ENCODE data around the gene CATSPER1. TPM values are rescaled to one million over a fixed set of nuclear protein-coding genes. Genes with fewer than 3 reads are reported as not detected.

Gene CATSPER1
- total and polyA plus RNA-seq, 2 of the 13 experiments (the other 11 are each of a cell fraction or from before 2014, with no cell fraction given) = 0.17 TPM; not detected in 1

GRCh38 chr11:66001942-66002647 lies 24.2 kb downstream of the CATSPER1 start, which contains the start of the genes BANF1 and EIF1AD (continued):
- TF ChIP-seq AKNA (CRISPR knock-in tag; IDR thresholded peaks at IDR 0.05; ENCODE audit: borderline replicate concordance) = no peak
- no peak for TF ChIP-seq ZNF160 (CRISPR knock-in tag; IDR thresholded peaks at IDR 0.05)
- TF ChIP-seq ZNF407 (CRISPR knock-in tag; IDR thresholded peaks at IDR 0.05; ENCODE audit: not compliant biosample characterization) = peak; percentile 88
- TF ChIP-seq SUZ12 (IDR thresholded peaks at IDR 0.05; ENCODE audit: low read depth, low read length) = no peak
- TF ChIP-seq DDIT3 (CRISPR knock-in tag; IDR thresholded peaks at IDR 0.05) = no peak
- TF ChIP-seq ZNF12 (CRISPR knock-in tag; IDR thresholded peaks at IDR 0.05) = peak; percentile 84
- no peak for TF ChIP-seq ZNF512 (CRISPR knock-in tag; IDR thresholded peaks at IDR 0.05)
- TF ChIP-seq MXD4 (CRISPR knock-in tag; IDR thresholded peaks at IDR 0.05) = peak; percentile 61; the same call in 1 of the 2 replicates
- no peak for TF ChIP-seq ZSCAN30 (CRISPR knock-in tag; IDR thresholded peaks at IDR 0.05)
